H1 (cell line): ENCODE results near the gene FHOD1. TPM values are rescaled to one million over a fixed set of nuclear protein-coding genes. Genes with fewer than 3 reads are reported as not detected.

Experiments used
- CTCF ChIA-PET: fragments of 300-600 bp; sonication (Branson Sonifier 250); formaldehyde crosslinking; loops from one replicate; lab custom pipeline; 2021; ENCODE audit not compliant: partially characterized antibody; lab: Charles Lee
- POLR2A ChIA-PET: fragments of 300-600 bp; sonication (Branson Sonifier 250); formaldehyde crosslinking; loops from one replicate; lab custom pipeline; 2021; ENCODE audit warnings: inconsistent platforms; ENCODE audit not compliant: partially characterized antibody; lab: Charles Lee
- DNase-seq, 2 experiments: peaks; one replicate each; pipeline versions ENCODE4 v3.0.0 to v3.0.0-alpha.2; 2010 to 2022; ENCODE audit warnings: low spot score in 2 of 2, low read depth in 1 of 2, mixed read lengths in 1 of 2
- FAIRE-seq: peaks from 2 replicates; lab custom pipeline; 2011; peaks lifted over from hg19 to GRCh38; lab: Jason Lieb, UNC
- H2AFZ ChIP-seq: 2 replicates; pipeline ENCODE4 v1.8.1; 2012; ENCODE audit warnings: low read length, inconsistent platforms
- H2AK5ac ChIP-seq: 2 replicates; pipeline ENCODE4 v1.6.1; 2013; ENCODE audit warnings: low read depth, low read length
- H2BK120ac ChIP-seq: replicated peaks from 2 replicates; pipeline ENCODE3; 2013; ENCODE audit warnings: low read depth, low read length, inconsistent platforms
- H2BK12ac ChIP-seq: 2 replicates; pipeline ENCODE4 v1.6.1; 2013; ENCODE audit warnings: low read depth, low read length
- H2BK15ac ChIP-seq: 2 replicates; pipeline ENCODE4 v1.6.1; 2013; ENCODE audit warnings: low read length
- H2BK20ac ChIP-seq: 2 replicates; pipeline ENCODE4 v1.6.1; 2013; ENCODE audit warnings: low read length
- H2BK5ac ChIP-seq: 2 replicates; pipeline ENCODE4 v1.6.1; 2013; ENCODE audit warnings: low read depth, low read length
- H3K14ac ChIP-seq: 2 replicates; pipeline ENCODE4 v1.6.1; 2013; ENCODE audit warnings: inconsistent platforms; ENCODE audit not compliant: insufficient read length
- H3K18ac ChIP-seq: 2 replicates; pipeline ENCODE4 v1.6.1; 2013; ENCODE audit warnings: low read length; ENCODE audit errors: extremely low read depth
- H3K23ac ChIP-seq: 2 replicates; pipeline ENCODE4 v1.6.1; 2013; ENCODE audit warnings: inconsistent platforms; ENCODE audit not compliant: insufficient read length
- H3K23me2 ChIP-seq: 2 replicates; pipeline ENCODE4 v1.6.1; 2013; ENCODE audit warnings: low read depth, low read length
- H3K27ac ChIP-seq: 2 replicates; pipeline ENCODE4 v1.6.1; 2011; ENCODE audit warnings: low read depth, low read length, inconsistent platforms
- H3K27me3 ChIP-seq, 4 experiments: replicated peaks in 1 of 4; 1 replicate in 1 of 4; 2 replicates in 3 of 4; pipeline versions ENCODE4 v1.6.1 to v1.8.1; 2011 to 2013; ENCODE audit warnings: low read length in 3 of 4, mild to moderate bottlenecking in 3 of 4, inconsistent platforms in 2 of 4, mixed read lengths in 2 of 4, moderate library complexity in 1 of 4; ENCODE audit not compliant: control insufficient read depth in 3 of 4, insufficient read depth in 3 of 4; ENCODE audit errors: extremely low read depth in 1 of 4
- H3K36me3 ChIP-seq, 4 experiments: 2 replicates each; pipeline versions ENCODE4 v1.6.1 to v1.8.1; 2011 to 2013; ENCODE audit warnings: mild to moderate bottlenecking in 4 of 4, low read length in 3 of 4, moderate library complexity in 2 of 4, control low read depth in 1 of 4, inconsistent platforms in 1 of 4; ENCODE audit not compliant: insufficient read depth in 4 of 4, control insufficient read depth in 2 of 4
- H3K4ac ChIP-seq: replicated peaks from 2 replicates; pipeline ENCODE3; 2013; ENCODE audit warnings: low read length, low read depth, mixed read lengths, inconsistent platforms; ENCODE audit not compliant: insufficient read length
- H3K4me1 ChIP-seq, 4 experiments: replicated peaks in 1 of 4; 1 replicate in 1 of 4; 2 replicates in 3 of 4; pipeline versions ENCODE4 v1.6.1 to v1.8.1; 2011 to 2013; ENCODE audit warnings: low read length in 3 of 4, inconsistent platforms in 2 of 4, mixed read lengths in 1 of 4; ENCODE audit not compliant: insufficient read depth in 4 of 4, control insufficient read depth in 3 of 4
- H3K4me2 ChIP-seq, 2 experiments: 2 replicates each; pipeline versions ENCODE4 v1.6.1 to v1.8.1; 2011 to 2013; ENCODE audit warnings: low read depth in 2 of 2, low read length in 2 of 2, control low read depth in 1 of 2, inconsistent platforms in 1 of 2, mild to moderate bottlenecking in 1 of 2; ENCODE audit not compliant: insufficient read depth in 1 of 2
- H3K4me3 ChIP-seq, 4 experiments: fragments of 200-600, 300-600 bp in 1 of 4; sonication (generic), shearing (Covaris generic), sonication (Bioruptor Twin) in 1 of 4; 2 replicates each; pipeline versions ENCODE4 v1.5.1 to v1.8.1; 2011 to 2016; ENCODE audit warnings: low read length in 4 of 4, low read depth in 3 of 4, control low read depth in 2 of 4, inconsistent platforms in 2 of 4, mild to moderate bottlenecking in 2 of 4, mixed read lengths in 1 of 4, moderate library complexity in 1 of 4; ENCODE audit not compliant: insufficient read depth in 2 of 4; ENCODE audit errors: extremely low read depth in 1 of 4
- H3K56ac ChIP-seq: replicated peaks from 2 replicates; pipeline ENCODE3; 2013; ENCODE audit warnings: low read depth, mild to moderate bottlenecking, mixed read lengths, low read length, inconsistent platforms; ENCODE audit not compliant: insufficient read length
- H3K79me1 ChIP-seq: 2 replicates; pipeline ENCODE4 v1.6.1; 2013; ENCODE audit warnings: low read depth, low read length, control low read depth
- H3K79me2 ChIP-seq, 2 experiments: 2 replicates each; pipeline versions ENCODE4 v1.6.1 to v1.8.1; 2012 to 2013; ENCODE audit warnings: low read length in 2 of 2, mild to moderate bottlenecking in 2 of 2, inconsistent platforms in 1 of 2; ENCODE audit not compliant: insufficient read depth in 2 of 2, control insufficient read depth in 1 of 2
- H3K9ac ChIP-seq, 4 experiments: replicated peaks in 1 of 4; 1 replicate in 1 of 4; 2 replicates in 3 of 4; pipeline versions ENCODE4 v1.6.1 to v1.8.1; 2011 to 2013; ENCODE audit warnings: low read depth in 3 of 4, low read length in 3 of 4, control low read depth in 2 of 4, mild to moderate bottlenecking in 2 of 4, moderate library complexity in 2 of 4, inconsistent platforms in 1 of 4; ENCODE audit errors: extremely low read depth in 1 of 4
- H3K9me3 ChIP-seq, 2 experiments: 2 replicates each; pipeline versions ENCODE4 v1.6.1 to v1.8.1; 2012 to 2013; ENCODE audit warnings: mild to moderate bottlenecking in 2 of 2, moderate library complexity in 2 of 2, control low read depth in 1 of 2, inconsistent platforms in 1 of 2, low read depth in 1 of 2, low read length in 1 of 2, mixed read lengths in 1 of 2; ENCODE audit not compliant: insufficient read depth in 2 of 2
- H4K20me1 ChIP-seq, 2 experiments: replicated peaks in 1 of 2; 2 replicates each; pipeline versions ENCODE3 to v1.8.1; 2011 to 2013; ENCODE audit warnings: inconsistent platforms in 2 of 2, low read length in 2 of 2, mild to moderate bottlenecking in 1 of 2; ENCODE audit not compliant: insufficient read depth in 2 of 2, control insufficient read depth in 1 of 2
- H4K5ac ChIP-seq: 2 replicates; pipeline ENCODE4 v1.6.1; 2013; ENCODE audit warnings: low read length, low read depth, mixed read lengths, inconsistent platforms; ENCODE audit not compliant: insufficient read length
- H4K8ac ChIP-seq: 2 replicates; pipeline ENCODE4 v1.8.0; 2013; ENCODE audit warnings: mild to moderate bottlenecking, moderate library complexity, low read length, inconsistent platforms; ENCODE audit not compliant: insufficient read depth; ENCODE audit errors: extremely low read depth
- H4K91ac ChIP-seq: replicated peaks from 2 replicates; pipeline ENCODE3; 2013; ENCODE audit warnings: low read length, mixed read lengths, inconsistent platforms; ENCODE audit not compliant: insufficient read length
- BCL11A ChIP-seq, 2 experiments: IDR thresholded peaks; one replicate each; pipeline ENCODE4 v1.6.1; 2011; ENCODE audit warnings: low read depth in 2 of 2, low read length in 2 of 2, mild to moderate bottlenecking in 2 of 2
- GTF2F1 ChIP-seq: IDR thresholded peaks from 2 replicates; pipeline ENCODE4 v1.6.1; 2012; ENCODE audit warnings: low read depth, low read length, improper control_type of control experiment, borderline replicate concordance
- JUN ChIP-seq: IDR thresholded peaks from 2 replicates; pipeline ENCODE4 v1.6.1; 2011; ENCODE audit warnings: low read depth, mild to moderate bottlenecking, improper control_type of control experiment, low read length
- KDM1A ChIP-seq: fragments of 200-600, 300-600 bp; sonication (generic); IDR thresholded peaks from 2 replicates; pipeline ENCODE4 v1.7.1; 2016; ENCODE audit warnings: mild to moderate bottlenecking, low read length, borderline replicate concordance
- KDM5A ChIP-seq: fragments of 200-600 bp; IDR thresholded peaks from 2 replicates; pipeline ENCODE4 v1.7.1; 2012; ENCODE audit warnings: mild to moderate bottlenecking, low read length, inconsistent platforms, mixed read lengths
- NRF1 ChIP-seq: IDR thresholded peaks from 2 replicates; pipeline ENCODE4 v1.6.1; 2011; ENCODE audit warnings: mild to moderate bottlenecking, low read depth, low read length, improper control_type of control experiment
- SAP30 ChIP-seq: fragments of 300-600 bp; sonication (generic); IDR thresholded peaks from 2 replicates; pipeline ENCODE4 v1.7.1; 2012; ENCODE audit warnings: low read length, moderate library complexity, mild to moderate bottlenecking, inconsistent platforms; ENCODE audit not compliant: insufficient read depth, insufficient replicate concordance
- SRF ChIP-seq: IDR thresholded peaks from 2 replicates; pipeline ENCODE4 v1.6.1; 2011; ENCODE audit warnings: mild to moderate bottlenecking, low read depth, low read length, moderate library complexity
- USF2 ChIP-seq: IDR thresholded peaks from 2 replicates; pipeline ENCODE4 v1.6.1; 2011; ENCODE audit warnings: low read length, improper control_type of control experiment
- WGBS, 2 experiments: shearing (Covaris generic) in 1 of 2; methylation state at CpG; one replicate each; pipeline versions ENCODE4 v1.1.6 to v1.1.7; 2013 to 2015; ENCODE audit warnings: low lambda C conversion rate in 2 of 2, mixed read lengths in 2 of 2, inconsistent platforms in 1 of 2, low coverage in 1 of 2, missing lambda C conversion rate in 1 of 2; ENCODE audit not compliant: insufficient replicate concordance in 2 of 2, insufficient coverage in 1 of 2, insufficient read length in 1 of 2; ENCODE audit errors: extremely low coverage in 1 of 2, missing lambda C conversion rate in 1 of 2; 5-methylcytosine and 5-hydroxymethylcytosine counted together
- polyA plus RNA-seq, 7 experiments: library from polyadenylated mRNA; depleted of rRNA in 3 of 7; stranded (reverse) in 5 of 7; unstranded in 2 of 7; fragments of >200 nt in 5 of 7; fragments of 200-250 nt in 2 of 7; gene quantifications; 1 replicate in 5 of 7; 2 replicates in 1 of 7; 4 replicates in 1 of 7; pipeline versions ENCODE4 v1.2.1 to v1.2.3, GENCODE V29; 2011 to 2013; ENCODE audit warnings: missing spikeins in 2 of 7, mixed read lengths in 2 of 7
- total RNA-seq: library from RNA; stranded (reverse); fragmentation: NEBNext Ultra II Directional; extraction: Animal tissue kit (Norgen Biotek cat#: 25700); gene quantifications from 2 replicates; pipeline ENCODE4 v1.2.1, GENCODE V29; 2021

Gene FHOD1
- total and polyA plus RNA-seq, 2 of the 8 experiments (the other 6 are each of a cell fraction or from before 2014, with no cell fraction given): 31.3 to 60.7 TPM

- Histone ChIP-seq H4K20me1 (peaks cover 2 to 9% of the 10 kb centered on the region in 2 experiments), H3K9ac (no peak overlapping the region), H3K9me3 (no peaks in the 10 kb centered on the region), H3K4me1 (peaks cover 0 to 2% (median 0%) of the 10 kb centered on the region in 4 experiments; a peak in 1 of 7 replicates), H2BK15ac (no peak overlapping the region), H3K56ac (no peak overlapping the region), H3K27me3 (peaks cover 0 to 15% (median 12%) of the 10 kb centered on the region in 4 experiments; a peak in 5 of 7 replicates), H2AFZ (no peak overlapping the region), H2AK5ac (no peak overlapping the region), H3K4me3 (no peak overlapping the region), H3K23me2 (peaks cover 4% of the 10 kb centered on the region; the same call in 1 of the 2 replicates), H2BK120ac (no peak overlapping the region), H2BK20ac (no peak overlapping the region), H3K4ac (no peak overlapping the region), H3K79me1 (no peaks in the 10 kb centered on the region), H3K36me3 (no peaks in the 10 kb centered on the region), H3K27ac (no peak overlapping the region), H2BK12ac (no peak overlapping the region), H4K91ac (no peak overlapping the region), H3K23ac (no peak overlapping the region), H4K5ac (no peak overlapping the region), H2BK5ac (no peak overlapping the region), H3K14ac (no peak overlapping the region), H3K18ac (no peak overlapping the region), H4K8ac (no peak overlapping the region), H3K4me2 (no peak overlapping the region), H3K79me2 (no peaks in the 10 kb centered on the region)
- no peak for FAIRE-seq
- TF ChIP-seq KDM5A: no peak
- no peak for TF ChIP-seq SAP30
- no peak for TF ChIP-seq SRF
- no peak for TF ChIP-seq JUN
- TF ChIP-seq KDM1A: no peak
- TF ChIP-seq GTF2F1: no peak
- TF ChIP-seq NRF1: no peak
- TF ChIP-seq BCL11A (IDR thresholded peaks at IDR 0.05; ENCODE audit: low read depth in 2 of 2, low read length in 2 of 2): no peak
- no peak for TF ChIP-seq USF2
- DNase-seq: no peak
- ChIA-PET CTCF (interaction anchor here (0.6 to 10.5 kb wide), 17 partner anchors 8 to 161 kb away, joined by 3 to 217 read pairs (median 5); partner anchors contain the start of genes FHOD1, KCTD19 and LRRC36), POLR2A (interaction anchor here (1.0 to 2.8 kb wide), 4 partner anchors 10 to 34 kb away, joined by 3 to 12 read pairs (median 4); partner anchors contain the start of genes FHOD1 and SLC9A5)
- WGBS, 2 experiments: 92% methylated on average over 10 of the region's 10 CpGs; no CpG with 5 or more reads in 1 of the 2 experiments
These were observed 35.1 kb upstream of the FHOD1 start for GRCh38 chr16:67282447-67282805.
